HCT116 (cell line): ENCODE data around the gene ITPKB.

Experiments
- CTCF ChIP-seq, 3 experiments: fragments of 200-600 bp in 1 of 3; sonication (generic) in 1 of 3; IDR thresholded peaks in 2 of 3; conservative IDR thresholded peaks in 1 of 3; 2 replicates each; pipeline ENCODE4 v1.5.1; 2012 to 2017; ENCODE audit warnings: low read depth in 2 of 3, low read length in 2 of 3, antibody characterized with exemption in 1 of 3, borderline replicate concordance in 1 of 3, control low read depth in 1 of 3, mild to moderate bottlenecking in 1 of 3, mixed read lengths in 1 of 3, mixed run types in 1 of 3, moderate library complexity in 1 of 3; ENCODE audit not compliant: insufficient read depth in 1 of 3
- ELF1 ChIP-seq: IDR thresholded peaks from 2 replicates; pipeline ENCODE4 v1.6.1; 2012; ENCODE audit warnings: low read depth, borderline replicate concordance
- EZH2 ChIP-seq: fragments of 200-600 bp; sonication (generic); IDR thresholded peaks from 2 replicates; pipeline ENCODE4 v1.6.1; 2017; ENCODE audit warnings: antibody characterized with exemption, mixed run types
- POLR2A ChIP-seq: IDR thresholded peaks from 2 replicates; pipeline ENCODE4 v1.7.0; 2011; ENCODE audit warnings: borderline replicate concordance; ENCODE audit not compliant: insufficient read depth, insufficient read length; ENCODE audit errors: extremely low read depth
- RAD21 ChIP-seq: IDR thresholded peaks from 2 replicates; pipeline ENCODE4 v1.6.1; 2012; ENCODE audit warnings: low read depth, mild to moderate bottlenecking
- SIN3A ChIP-seq: IDR thresholded peaks from 2 replicates; pipeline ENCODE4 v1.6.1; 2012; ENCODE audit warnings: low read depth

- TF ChIP-seq EZH2 (no peak), CTCF (IDR thresholded peaks at IDR 0.05 in 2 of 3, conservative IDR thresholded peaks at IDR 0.05 in 1 of 3; ENCODE audit: borderline replicate concordance in 1 of 3, insufficient read depth in 1 of 3, low read depth in 2 of 3, low read length in 2 of 3) (no peak), RAD21 (no peak), POLR2A (no peak), ELF1 (no peak), SIN3A (no peak)
Observed at GRCh38 chr1:226751703-226752102, 12.6 kb upstream of the ITPKB start.
